GM21717 (cell line): ENCODE results near the gene ARID3A.
A peak's percentile ranks its signal among the peaks of the same experiment; 100 is the strongest.
"Not testable (repeated sequence)": the region's sequence is repeated elsewhere in the genome, so short reads cannot be mapped to it uniquely, and the experiment has no call there.

Experiments used
- ATAC-seq: cut with Tn5 transposase; IDR thresholded peaks from one replicate; pipeline ENCODE4 v1.9.1; 2021; ENCODE audit warnings: mild to moderate bottlenecking, moderate library complexity; ENCODE audit not compliant: unreplicated experiment

The ARID3A gene

GRCh38 chr19:944171-944567 lies 18.3 kb downstream of the ARID3A start:
- ATAC-seq, result no peak

- no peak for ATAC-seq
These were observed 18.9 kb downstream of the ARID3A start for GRCh38 chr19:944663-945241.

DNA sequence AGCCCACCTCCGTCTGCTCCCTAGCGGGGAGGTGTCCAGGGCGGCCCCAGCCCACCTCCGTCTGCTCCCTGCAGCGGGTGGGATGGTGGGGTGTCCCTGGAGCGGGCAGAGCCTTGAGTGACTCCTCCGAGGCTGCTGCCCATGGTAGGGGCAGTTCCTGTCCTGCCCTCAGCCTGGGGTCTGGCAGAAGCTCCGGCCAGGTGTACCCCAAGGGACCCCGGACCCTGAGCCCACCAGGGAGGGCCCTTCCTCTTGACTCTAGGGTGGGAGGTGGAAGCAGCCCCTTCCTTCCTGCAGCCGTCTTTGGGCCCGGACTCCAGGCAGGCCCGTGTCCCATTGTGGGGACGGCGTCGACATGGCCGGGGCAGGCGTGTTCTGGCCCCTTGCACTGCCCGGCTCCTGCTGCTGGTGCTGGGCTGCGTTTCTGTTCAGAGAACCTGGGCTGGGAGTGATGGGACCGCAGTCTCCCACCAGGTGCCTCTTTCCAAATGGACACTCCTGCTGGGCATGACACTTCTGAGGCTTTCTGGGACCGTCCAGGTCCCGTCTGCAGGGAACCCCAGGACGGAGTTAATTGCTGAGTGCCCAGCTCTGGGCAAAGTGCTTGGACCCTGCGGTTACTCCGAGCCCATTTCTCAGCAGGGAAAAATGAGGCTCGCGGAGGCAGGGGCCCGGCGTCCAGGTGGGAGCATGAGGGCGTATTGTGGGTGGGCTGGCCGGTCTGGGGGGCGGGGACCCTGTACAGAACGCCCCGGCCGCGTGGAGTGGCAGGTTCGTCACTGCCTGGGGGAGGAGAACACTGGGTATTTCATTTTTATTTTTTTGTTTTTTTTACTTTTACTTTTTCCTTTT lies 19.8 kb downstream of the ARID3A start:
- no peak for ATAC-seq

DNA sequence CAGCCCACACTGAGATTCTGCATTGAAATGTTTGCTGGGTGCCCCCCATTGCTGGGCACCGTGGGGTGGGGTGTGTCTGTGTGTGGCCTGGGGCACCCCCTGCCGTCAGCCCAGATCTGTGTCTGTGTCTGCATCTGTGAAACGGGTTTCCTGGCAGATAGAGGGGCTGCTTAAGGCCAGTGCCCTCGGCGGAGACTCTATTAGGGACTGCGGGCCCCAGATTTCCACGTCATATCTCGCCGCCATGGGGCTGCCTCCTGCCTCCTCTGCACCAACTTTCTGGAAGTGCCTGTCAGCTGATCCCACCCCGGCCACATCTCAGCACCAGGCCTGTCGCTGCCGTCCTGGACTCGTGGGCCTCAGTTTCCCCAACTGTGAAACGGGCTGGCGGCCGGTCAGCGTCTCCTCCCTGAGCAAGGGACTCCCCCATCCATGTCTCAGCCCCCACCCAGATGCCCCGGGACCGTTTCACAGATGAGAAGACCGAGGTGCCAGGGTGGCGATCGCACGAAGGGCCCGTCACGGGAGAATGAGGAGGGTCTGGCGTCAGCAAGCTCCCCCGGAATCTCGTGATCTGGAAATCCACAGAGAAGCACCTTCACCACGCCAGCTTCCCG lies 21.4 kb downstream of the ARID3A start:
- ATAC-seq, result peak; percentile 30

DNA sequence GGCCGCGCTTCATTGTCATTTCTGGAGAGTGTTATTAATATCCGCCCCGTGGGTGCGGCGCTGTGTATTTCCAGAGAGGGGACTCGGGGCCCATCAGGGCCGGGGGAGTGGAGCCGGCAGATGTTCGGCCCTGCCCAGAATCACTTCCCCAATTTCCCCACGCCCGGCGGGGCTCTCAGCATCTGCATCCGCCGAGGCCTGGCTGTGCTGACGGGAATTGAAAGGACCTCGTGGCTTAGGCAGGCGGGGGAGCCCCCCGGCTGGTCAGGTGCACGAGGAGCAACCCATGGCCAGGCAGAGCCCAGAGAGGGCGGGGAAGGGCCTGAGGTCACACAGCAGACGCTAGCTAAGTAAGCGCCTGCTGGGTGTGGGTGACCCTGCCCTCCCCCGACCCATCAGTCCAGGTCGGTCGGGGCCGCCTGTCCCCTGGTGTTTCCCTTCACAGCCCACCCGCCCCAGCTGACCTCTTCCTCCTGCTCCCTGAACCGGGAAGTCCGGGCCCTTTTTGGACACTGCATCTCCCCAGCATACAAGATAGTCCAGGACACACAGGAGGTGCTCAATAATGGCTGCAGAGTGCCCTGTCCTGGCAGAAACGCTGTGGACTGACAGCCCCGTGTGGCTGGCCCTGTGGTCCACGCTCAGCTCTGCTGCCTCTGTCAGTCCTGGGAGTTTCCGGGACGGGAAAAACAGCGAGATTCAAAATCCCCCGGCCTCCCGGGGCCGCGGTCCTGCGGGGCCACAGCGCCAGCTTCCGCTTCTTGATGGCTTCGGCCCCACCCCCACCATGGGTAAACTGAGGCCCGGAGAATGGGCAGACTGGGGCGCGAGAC lies 22.1 kb downstream of the ARID3A start:
- peak; percentile 46 for ATAC-seq

DNA sequence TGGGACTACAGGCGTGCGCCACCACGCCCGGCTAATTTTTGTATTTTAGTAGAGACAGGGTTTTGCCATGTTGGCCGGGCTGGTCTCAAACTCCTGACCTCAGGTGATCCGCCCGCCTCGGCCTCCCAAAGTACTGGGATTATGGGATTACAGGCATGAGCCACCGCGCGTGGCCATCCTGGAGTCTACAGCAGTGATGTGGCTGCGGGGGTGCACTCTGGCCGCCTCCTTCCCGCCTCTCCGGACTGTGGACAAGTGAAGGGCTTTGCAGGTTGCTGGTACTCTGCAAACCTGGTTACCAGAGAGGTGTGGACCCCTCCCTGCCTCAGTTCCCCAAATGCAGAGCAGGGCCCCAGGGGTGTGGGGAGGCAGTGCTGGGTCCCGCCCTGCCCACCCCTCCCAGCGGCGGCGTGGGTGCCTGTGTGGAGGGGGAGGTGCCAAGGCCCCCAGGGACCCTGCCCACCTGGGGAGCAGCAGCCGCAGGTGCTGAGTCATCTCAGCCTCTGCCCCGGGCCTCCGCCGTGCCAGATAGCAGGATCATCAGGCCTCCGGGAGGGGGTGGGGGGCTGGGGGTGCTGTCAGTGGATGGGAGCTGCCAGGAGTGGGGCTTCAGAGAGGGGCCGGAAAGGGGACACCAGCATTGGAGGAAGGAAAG lies 23.1 kb downstream of the ARID3A start:
- no peak for ATAC-seq

GRCh38 chr19:950352-951066 lies 24.7 kb downstream of the ARID3A start:
- ATAC-seq, result no peak

DNA sequence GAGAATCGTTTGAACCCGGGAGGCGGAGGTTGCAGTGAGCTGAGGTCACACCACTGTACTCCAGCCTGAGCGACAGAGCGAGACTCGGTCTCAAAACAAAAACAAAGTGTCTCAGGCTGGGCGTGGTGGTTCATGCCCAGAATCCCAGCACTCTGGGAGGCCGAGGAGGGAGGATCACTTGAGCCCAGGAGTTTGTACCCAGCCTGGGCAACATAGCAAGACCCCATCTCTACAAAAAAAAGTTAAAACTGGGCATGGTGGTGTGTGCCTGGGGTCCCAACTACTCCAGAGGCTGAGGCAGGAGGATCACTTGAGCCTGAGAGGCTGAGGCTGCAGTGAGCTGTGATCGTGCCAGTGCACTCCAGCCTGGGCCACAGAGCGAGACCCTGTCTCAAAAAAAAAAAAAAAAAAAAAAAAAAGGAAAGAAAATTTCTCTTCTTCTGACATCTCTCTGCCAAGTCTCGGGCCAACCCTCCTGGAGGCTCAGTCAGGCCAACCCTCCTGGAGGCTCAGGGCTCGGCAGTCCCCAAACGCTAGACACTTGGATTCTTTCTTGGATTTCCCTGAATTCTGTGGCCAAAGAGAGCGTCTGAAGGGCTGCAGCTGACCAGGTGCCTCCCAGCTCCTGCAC lies 26.3 kb downstream of the ARID3A start:
- ATAC-seq, result no peak

- no peak for ATAC-seq
These were observed 27.0 kb downstream of the ARID3A start for GRCh38 chr19:952680-953444.

GRCh38 chr19:953445-954271 lies 27.8 kb downstream of the ARID3A start:
- no peak for ATAC-seq

DNA sequence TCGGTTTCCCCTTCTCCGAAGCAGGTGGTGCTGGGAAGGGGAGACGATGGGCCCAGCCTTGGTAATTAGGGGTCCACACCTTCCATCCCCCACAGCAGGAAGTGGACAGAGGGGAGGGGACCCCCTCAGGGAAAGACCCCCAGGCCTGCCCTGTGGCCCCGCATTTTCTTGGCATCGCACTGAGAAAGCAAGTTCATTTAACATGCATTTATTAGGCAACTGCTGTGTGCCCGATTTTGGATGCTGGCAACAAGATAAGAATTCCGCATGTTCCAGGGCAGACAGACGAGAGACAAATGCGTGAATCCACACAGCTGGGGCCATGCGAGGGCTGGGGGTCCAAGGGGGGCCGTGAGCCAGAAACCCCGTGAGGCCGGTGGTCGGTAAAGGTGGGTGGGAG lies 28.4 kb downstream of the ARID3A start:
- ATAC-seq, result no peak

DNA sequence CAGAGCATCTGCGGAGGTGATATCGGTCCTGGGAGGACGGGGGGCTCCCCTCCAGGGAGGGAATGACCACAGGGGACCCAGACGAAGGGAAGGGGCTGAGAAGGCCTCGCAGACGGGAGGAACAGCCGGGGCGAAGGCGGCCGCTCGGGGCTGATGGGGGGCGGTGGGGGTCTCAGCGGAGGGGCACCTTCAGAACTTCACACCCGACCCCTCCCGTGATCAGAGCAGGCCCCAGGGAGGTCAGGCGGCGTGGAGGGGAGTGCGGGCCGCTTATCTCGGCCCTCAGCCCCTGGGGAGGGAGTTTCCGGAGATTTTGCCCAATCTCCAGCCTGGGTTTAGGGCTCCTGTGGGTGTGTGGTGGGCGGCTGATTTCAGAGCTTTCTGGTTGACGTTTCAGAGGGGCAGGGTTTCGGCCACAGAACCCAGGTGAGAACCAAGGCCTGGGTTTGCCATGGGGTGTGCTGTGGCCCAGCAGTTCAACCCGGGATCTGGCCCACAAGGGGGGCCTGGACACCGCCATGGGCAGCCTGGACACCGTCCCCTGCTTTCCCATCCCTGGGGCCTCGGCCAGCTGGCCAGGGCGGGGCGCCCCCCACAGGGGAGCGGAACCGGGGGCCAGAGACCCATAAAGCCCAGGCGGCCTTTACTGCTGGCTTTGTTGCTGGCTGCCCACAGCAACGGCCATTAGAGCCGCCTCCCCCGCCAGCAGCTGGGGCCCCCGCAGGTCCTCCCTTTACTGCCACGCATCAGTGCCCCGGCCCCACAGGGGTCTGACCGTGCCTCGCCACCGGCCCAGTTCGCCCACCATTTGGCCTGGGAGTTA lies 29.0 kb downstream of the ARID3A start:
- no peak for ATAC-seq

- ATAC-seq, result no peak
These were observed 30.2 kb downstream of the ARID3A start for GRCh38 chr19:955803-956765.

- ATAC-seq, result no peak
These were observed 31.1 kb downstream of the ARID3A start for GRCh38 chr19:956766-957440.

GRCh38 chr19:957578-957977 lies 31.7 kb downstream of the ARID3A start:
- not testable (repeated sequence) for ATAC-seq
